Measurements from ENCODE around the gene NFKBIZ.

DNA sequence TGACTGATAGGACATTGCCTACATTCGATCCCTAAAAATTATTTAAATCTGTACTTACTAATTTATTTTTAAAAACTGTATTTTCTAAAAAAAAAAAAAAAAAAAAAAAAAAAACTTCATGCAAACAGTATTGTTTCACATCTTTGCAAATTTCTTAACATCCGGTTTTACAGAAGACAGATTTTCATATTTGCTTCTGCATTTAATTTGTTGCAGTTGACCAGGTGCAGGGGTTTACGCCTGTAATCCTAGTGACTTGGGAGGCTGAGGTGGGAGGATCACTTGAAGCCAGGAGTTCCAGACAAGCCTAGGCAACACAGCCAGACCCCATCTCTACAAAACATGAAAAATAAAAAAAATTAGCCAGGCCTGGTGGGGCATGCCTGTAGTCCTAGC, 6.4 kb upstream of the NFKBIZ start:
- TF ChIP-seq, protein P1, sequence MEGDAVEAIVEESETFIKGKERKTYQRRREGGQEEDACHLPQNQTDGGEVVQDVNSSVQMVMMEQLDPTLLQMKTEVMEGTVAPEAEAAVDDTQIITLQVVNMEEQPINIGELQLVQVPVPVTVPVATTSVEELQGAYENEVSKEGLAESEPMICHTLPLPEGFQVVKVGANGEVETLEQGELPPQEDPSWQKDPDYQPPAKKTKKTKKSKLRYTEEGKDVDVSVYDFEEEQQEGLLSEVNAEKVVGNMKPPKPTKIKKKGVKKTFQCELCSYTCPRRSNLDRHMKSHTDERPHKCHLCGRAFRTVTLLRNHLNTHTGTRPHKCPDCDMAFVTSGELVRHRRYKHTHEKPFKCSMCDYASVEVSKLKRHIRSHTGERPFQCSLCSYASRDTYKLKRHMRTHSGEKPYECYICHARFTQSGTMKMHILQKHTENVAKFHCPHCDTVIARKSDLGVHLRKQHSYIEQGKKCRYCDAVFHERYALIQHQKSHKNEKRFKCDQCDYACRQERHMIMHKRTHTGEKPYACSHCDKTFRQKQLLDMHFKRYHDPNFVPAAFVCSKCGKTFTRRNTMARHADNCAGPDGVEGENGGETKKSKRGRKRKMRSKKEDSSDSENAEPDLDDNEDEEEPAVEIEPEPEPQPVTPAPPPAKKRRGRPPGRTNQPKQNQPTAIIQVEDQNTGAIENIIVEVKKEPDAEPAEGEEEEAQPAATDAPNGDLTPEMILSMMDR (IDR thresholded peaks at IDR 0.05), result no peak
- no peak for TF ChIP-seq POLR2A (IDR thresholded peaks at IDR 0.05)

Measured in body of pancreas (tissue), 4 donors.